Amniotic epithelial cell (primary cell): ENCODE results near the gene NOS3.

ENCODE experiments used
- DNase-seq: peaks from one replicate; pipeline ENCODE4 v3.0.0-alpha.2; 2010; ENCODE audit warnings: low read depth

NOS3 gene

DNA sequence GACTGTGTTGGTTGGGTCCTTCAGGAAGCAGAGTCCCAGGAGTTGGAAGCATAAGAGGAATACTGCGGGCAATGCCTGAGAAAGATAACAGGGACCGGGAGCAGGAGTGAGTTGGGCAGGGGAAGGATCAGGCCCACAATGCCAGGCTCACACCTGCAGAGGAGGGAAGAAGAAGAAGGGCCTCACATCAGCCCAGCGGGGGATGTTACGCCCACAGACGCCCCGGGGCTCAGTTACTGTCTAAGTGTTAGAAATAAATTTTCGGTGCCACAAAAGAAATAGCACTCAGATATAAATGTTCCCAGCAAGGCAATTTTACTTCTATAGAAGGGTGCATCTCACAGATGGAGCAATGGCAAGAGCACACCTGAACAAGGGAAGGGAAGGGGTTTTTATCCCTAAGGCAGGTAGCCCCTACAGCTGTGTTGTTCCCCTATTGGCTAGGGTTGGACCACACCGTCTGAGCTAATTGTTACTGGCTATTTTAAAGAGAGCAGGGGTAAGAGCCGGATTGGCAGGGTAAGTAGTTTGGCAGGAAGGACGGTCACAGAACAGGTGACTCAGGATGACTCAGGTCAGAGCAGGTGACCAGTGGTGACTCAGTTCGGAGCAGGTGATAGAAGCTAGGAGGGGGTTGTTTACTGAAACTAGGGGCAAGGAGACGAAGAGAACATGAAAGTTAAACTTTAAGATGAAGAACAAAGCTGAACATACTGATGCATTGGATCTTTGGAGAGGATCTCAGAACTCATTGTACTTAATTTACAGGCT, at the start of gene NOS3:
Gene NOS3, plus strand, starts transcription at position 602 of the 771 bp plus-strand sequence. CDS start 2,787 bp downstream, outside the sequence.
- DNase-seq: no peak

GRCh38 chr7:150941351-150942000, 49.3 kb upstream of the NOS3 start:
- no peak for DNase-seq

DNA sequence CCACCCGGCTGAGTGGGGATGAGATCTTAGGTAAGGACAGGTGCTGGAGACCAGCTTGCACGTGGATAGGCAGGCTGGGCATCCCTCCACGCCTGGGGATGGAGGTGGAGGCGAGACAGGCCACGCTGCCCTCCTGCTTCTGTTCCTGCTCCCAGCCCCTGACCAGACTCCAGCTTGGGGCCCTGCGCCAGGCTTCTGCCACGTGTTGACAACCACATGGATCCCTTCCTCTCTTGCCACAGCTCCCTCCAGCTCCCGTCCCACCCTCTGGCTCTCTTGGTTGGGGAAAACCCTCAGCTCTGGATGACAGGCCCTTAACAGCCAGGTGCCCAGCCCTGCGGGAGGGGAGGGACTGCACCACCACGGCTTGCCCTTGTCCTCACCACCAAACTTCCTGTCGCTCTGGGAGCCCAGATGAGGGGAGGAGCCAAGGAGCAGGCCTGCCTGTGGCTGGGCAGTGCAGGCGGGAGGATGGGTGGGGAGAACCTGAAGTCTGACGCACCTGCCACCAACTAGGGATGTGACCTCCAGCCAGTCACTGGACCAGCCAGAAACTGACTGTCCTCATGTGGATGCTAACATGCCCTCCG, 48.7 kb upstream of the NOS3 start:
- DNase-seq: no peak

DNA sequence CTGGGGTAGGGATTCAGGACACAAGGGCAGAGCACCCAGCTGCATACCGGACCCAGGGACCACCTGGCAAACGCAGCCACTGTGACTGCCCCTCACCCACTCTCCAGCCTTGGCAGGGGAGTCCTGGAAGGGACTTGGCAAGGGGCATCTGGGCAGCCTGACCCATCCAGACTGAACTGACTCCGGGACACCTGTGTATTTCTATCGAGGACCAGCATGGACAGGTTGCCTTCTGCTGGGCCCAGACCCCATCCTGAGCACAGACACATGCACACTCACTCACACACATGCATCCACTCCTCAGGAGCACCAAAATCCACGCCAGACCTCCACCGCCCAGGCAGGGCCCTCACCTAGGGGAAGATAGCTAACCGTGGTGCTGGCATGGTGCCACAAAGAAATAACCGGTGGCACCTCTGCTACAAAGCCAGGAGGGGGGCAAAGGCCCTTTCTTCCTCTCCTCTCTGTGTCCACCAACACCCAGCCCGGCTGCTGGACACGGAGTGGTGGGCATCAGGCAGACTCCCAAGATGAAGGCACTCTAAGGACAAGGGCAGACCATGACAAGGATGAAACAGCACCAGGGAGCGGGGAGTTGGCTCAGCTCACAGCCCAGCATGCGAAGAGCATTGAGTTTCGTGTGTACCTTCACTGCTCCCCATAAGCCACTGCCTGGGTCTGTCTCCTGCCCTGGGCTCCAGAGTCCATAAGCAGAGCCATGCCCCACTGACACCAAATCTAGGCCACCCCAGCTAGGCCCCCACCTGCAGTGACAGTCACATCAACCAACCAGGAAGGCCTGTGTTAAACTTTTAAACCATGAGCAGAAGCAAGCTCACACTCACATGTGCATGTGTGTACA, 48.0 kb upstream of the NOS3 start:
- no peak for DNase-seq

DNA sequence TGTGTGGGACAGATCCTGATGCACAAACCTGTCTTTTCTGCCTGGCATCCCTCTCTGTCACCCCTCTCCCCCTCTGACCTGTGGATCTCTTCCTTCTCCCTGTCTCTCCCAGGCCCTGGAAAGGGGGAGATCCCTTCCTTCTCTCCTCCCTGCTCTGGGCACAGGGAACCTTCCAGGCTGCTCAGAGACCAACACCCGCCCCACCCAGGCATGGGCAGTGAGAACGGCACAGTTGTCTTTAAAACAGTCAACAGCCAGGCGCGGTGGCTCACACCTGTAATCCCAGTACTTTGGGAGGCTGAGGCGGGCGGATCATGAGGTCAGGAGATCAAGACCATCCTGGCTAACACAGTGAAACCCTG, 47.4 kb upstream of the NOS3 start:
- DNase-seq: no peak

GRCh38 chr7:150944066-150945042, 46.5 kb upstream of the NOS3 start:
- no peak for DNase-seq

- DNase-seq: no peak
Observed at GRCh38 chr7:150945171-150945852, 45.5 kb upstream of the NOS3 start.

GRCh38 chr7:150945853-150946420, 44.9 kb upstream of the NOS3 start:
- DNase-seq: peak; percentile 81

GRCh38 chr7:150946421-150947240, 44.2 kb upstream of the NOS3 start:
- DNase-seq: no peak

GRCh38 chr7:150947241-150947745, 43.5 kb upstream of the NOS3 start:
- DNase-seq: no peak

DNA sequence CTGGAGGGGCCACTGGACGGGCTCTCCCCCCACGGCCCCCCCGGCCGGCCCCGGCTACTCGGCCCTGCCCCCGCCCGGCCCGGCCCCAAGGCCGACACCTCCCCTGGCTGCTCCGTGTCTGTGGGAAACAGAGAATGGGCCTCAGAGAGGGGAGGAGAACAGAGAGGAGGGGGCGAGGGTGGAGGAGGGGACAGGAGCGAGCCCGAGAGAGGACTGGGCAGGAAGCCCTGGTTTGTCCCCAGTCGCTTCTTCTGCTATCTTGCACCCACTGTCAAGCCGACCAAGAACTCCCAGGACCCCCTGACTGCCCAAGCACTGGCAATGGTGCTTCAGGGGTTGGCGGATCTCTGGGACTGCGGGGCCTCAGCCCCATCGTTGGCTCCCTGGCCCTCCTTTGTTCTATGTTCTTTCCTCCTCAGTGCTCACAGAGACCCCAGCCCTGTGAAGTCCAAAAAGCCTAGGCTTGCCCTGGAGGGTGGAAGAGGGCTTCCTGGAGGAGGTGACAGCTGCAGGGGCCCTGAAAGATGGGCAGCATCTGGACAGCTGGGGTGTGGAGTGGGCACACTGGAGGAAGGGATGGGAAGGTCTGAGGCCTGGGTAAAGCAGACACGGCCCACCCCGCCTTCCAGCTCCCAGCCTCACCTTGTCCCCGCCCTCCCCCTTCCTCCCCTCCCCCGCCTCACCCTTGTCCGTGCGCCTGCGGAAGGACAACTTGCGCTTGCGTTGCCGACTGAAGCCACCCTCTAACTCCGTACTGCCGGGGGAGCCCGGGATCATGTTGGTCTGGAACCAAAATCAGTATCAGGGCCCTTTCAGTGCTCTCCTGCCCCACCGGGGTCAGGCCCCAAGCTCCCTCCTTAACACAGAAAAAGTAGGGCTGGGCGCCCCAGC, 42.8 kb upstream of the NOS3 start:
- DNase-seq: no peak

DNA sequence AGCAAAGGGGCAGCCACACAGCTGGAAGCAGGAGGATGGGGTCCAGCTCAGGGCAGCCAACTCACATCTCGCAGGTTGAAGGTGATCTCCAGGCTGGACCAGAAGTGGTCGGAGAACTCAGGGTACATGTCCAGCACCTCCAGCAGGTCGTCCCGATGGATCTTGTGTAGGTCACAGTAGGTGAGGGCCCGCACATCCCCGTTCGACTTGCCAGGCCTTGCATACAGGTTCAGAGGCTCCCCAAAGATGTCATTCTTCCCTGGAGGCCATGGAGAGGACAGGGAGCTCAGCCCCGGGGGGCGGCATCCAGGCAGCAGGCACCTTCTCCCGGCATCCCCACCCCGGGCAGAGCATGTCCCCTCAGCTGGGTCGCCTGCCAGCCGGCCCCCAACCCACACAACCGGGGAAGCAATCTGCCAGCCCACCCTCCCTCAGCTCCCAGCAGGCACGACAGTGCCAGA, 42.0 kb upstream of the NOS3 start:
- DNase-seq: no peak

GRCh38 chr7:150949564-150949963, 41.3 kb upstream of the NOS3 start:
- no peak for DNase-seq

DNA sequence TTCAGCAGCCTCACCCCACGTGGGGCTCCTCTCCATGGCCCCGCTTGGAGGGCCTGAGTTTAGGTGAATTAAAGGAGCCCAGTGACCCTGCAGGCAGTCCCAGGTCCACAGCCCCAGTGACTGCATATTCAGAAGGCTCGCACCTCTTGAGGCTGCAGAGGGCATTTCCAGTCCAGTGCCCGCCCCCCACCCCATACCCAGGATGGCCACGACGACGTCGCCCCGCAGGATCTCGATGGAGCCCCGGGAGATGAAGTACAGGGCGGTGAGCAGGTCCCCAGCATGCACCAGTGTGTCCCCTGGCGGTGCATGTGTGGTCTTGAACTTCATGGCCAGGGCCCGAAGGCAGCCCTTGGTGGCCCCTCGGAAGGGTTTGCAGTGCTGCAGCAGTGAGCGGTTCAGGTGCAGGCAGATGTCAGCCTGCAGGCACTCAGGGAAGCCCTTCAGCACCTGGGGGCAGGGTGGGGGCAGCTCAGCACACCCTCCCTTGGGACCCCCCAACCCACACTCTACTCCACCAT, 40.8 kb upstream of the NOS3 start:
- no peak for DNase-seq

DNA sequence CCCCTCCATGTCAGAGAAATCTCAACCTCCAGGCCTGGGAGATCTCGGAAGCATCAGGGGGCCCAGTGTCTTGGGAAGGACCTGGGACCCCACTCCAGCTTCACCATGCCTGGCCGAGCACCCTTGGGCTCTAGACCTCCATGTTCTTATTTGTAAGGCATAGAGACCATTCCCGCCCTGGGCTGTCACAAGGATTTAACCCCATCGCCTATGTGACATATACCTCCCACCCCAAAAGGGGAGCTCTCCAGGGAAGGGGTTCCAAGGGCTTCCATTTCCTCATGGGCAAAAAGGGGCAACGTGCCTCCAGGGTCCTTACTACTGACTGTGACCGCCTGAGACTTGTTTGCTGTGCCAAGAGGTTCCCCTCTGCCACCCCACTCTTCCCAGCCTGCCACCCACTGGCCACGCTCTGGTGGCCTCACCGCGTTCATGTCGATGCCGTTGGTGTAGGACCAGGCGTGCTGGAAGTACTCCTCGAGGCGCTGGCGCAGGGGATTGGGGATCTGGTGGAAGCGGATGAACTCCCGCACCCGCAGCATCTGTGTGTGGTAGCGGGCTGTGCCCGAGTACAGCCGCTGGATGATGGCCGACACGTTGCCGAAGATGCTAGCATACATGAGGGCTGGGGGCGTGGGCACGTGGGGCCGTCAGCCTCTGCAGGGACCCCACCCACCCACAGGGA, 40.2 kb upstream of the NOS3 start:
- no peak for DNase-seq

GRCh38 chr7:150951181-150951520, 39.7 kb upstream of the NOS3 start:
- DNase-seq: no peak

- no peak for DNase-seq
Observed at GRCh38 chr7:150951521-150951920, 39.3 kb upstream of the NOS3 start.
